Measurements from ENCODE around the gene OSBPL9.

Gene OSBPL9

DNA sequence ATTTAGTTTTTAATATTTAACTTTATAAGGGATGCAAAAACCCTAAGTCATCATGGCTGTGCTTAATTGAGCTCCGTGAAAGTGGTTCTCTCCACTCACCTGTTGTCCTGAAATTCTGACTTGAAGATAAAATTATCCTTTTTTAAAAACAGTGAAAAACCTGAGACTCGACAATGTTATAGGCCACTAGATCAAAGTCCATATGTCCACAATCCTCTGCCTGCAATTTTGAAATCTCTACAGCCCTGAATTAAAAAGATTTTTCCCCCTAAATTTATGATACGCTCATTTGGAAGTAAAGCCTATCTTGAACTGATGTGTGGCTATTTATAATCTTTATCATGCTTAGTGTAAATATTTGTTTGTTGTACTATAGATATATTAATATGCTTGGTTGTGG is 18.7 kb downstream of the OSBPL9 start:
- TF ChIP-seq GABPA (IDR thresholded peaks at IDR 0.05; ENCODE audit: low read depth) (no peak), REST (IDR thresholded peaks at IDR 0.05; ENCODE audit: insufficient replicate concordance, low read depth) (no peak), CTCF (IDR thresholded peaks at IDR 0.05; ENCODE audit: insufficient read depth, low read length) (no peak), POLR2AphosphoS5 (IDR thresholded peaks at IDR 0.05; ENCODE audit: low read depth) (no peak), SPI1 (IDR thresholded peaks at IDR 0.05; ENCODE audit: borderline replicate concordance, low read depth) (no peak)
- DNase-seq (ENCODE audit: low read depth in 1 of 2, low spot score in 1 of 2) = no peak
- Histone ChIP-seq H3K4me3 (replicated peaks; ENCODE audit: insufficient read depth, low read length) (no peak overlapping the region), H3K27me3 (ENCODE audit: insufficient read depth, poor library complexity, severe bottlenecking) (no peaks in the 10 kb centered on the region), H3K27ac (replicated peaks) (no peak overlapping the region)

GRCh38 chr1:51636191-51636590 is 19.3 kb downstream of the OSBPL9 start:
- no peak overlapping the region for H3K27ac ChIP-seq (replicated peaks)
- no peaks in the 10 kb centered on the region for H3K27me3 ChIP-seq (ENCODE audit: insufficient read depth, poor library complexity, severe bottlenecking)
- no peak overlapping the region for H3K4me3 ChIP-seq (replicated peaks; ENCODE audit: insufficient read depth, low read length)
- no peak for DNase-seq (ENCODE audit: low read depth in 1 of 2, low spot score in 1 of 2)
- TF ChIP-seq REST (IDR thresholded peaks at IDR 0.05; ENCODE audit: insufficient replicate concordance, low read depth) (no peak), CTCF (IDR thresholded peaks at IDR 0.05; ENCODE audit: insufficient read depth, low read length) (no peak), GABPA (IDR thresholded peaks at IDR 0.05; ENCODE audit: low read depth) (no peak), POLR2AphosphoS5 (IDR thresholded peaks at IDR 0.05; ENCODE audit: low read depth) (no peak), SPI1 (IDR thresholded peaks at IDR 0.05; ENCODE audit: borderline replicate concordance, low read depth) (no peak)

DNA sequence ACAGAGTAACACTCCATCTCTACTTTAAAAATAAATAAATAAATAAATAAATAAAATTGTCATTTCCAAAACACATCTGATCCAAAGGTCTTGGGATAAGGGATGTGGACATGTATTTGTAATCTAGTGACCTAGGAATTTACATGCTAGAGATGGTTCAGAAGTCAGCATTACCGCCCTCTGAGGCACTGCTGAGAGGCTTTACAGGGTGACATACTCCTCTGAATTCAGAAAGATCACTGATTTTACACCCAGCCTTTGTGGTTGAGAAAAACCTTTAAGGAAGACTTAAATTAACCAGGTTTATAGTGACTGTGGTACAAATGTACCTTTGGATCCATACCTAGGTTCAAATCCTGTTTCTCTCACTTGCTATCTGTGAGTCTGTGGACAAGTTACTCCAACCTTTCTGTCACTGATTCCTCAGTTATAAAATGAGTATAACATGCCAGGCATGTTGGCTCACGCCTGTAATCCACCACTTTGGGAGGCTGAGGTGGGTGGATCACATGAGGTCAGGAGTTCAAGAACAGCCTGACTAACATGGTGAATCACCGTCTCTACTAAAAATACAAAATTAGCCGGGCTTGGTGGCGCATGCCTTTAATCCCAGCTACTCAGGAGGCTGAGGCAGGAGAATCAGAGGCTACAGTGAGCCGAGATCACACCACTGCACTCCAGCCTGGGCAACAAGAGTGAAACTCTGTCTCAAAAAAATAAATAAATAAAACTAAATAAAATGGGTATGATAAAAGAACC is 20.1 kb downstream of the OSBPL9 start:
- Histone ChIP-seq H3K27me3 (ENCODE audit: insufficient read depth, poor library complexity, severe bottlenecking) (no peaks in the 10 kb centered on the region), H3K4me3 (replicated peaks; ENCODE audit: insufficient read depth, low read length) (no peak overlapping the region), H3K27ac (replicated peaks) (no peak overlapping the region)
- no peak for DNase-seq (ENCODE audit: low read depth in 1 of 2, low spot score in 1 of 2)
- TF ChIP-seq CTCF (IDR thresholded peaks at IDR 0.05; ENCODE audit: insufficient read depth, low read length) (no peak), REST (IDR thresholded peaks at IDR 0.05; ENCODE audit: insufficient replicate concordance, low read depth) (no peak), GABPA (IDR thresholded peaks at IDR 0.05; ENCODE audit: low read depth) (no peak), SPI1 (IDR thresholded peaks at IDR 0.05; ENCODE audit: borderline replicate concordance, low read depth) (no peak), POLR2AphosphoS5 (IDR thresholded peaks at IDR 0.05; ENCODE audit: low read depth) (no peak)
